ENCODE data around the gene MYRF. TPM values are rescaled to one million over a fixed set of nuclear protein-coding genes. Genes with fewer than 3 reads are reported as not detected.

Gene MYRF
- total and polyA plus RNA-seq, 2 of the 4 experiments (the other 2 are of a cell fraction): 1.6 to 10.7 TPM

GRCh38 chr11:61737131-61737530 is 15.3 kb upstream of the MYRF start:
- ATAC-seq (ENCODE audit: low read depth) (no peak), DNase-seq (no peak)
- Histone ChIP-seq H2AK5ac (ENCODE audit: low read depth, low read length) (no peak overlapping the region), H2AFZ (replicated peaks; ENCODE audit: low read length, poor library complexity) (no peak overlapping the region), H2BK120ac (ENCODE audit: low read depth, low read length) (no peak overlapping the region), H3K4me2 (ENCODE audit: low read depth, low read length) (no peak overlapping the region), H2BK5ac (ENCODE audit: low read depth, low read length, poor library complexity, severe bottlenecking) (no peak overlapping the region), H3K23ac (ENCODE audit: low read depth, low read length) (no peak overlapping the region), H3K9me1 (ENCODE audit: insufficient read depth, low read length) (no peaks in the 10 kb centered on the region), H3K4me1 (ENCODE audit: control insufficient read depth, insufficient read depth, low read length) (no peaks in the 10 kb centered on the region), H3K36me3 (ENCODE audit: control insufficient read depth, insufficient read depth, low read length) (peaks cover 16% of the 10 kb centered on the region; the same call in 1 of the 2 replicates), H3K9me3 (ENCODE audit: control insufficient read depth, insufficient read depth, low read length) (no peaks in the 10 kb centered on the region), H2BK15ac (ENCODE audit: low read depth, low read length) (no peak overlapping the region), H3K27me3 (ENCODE audit: control insufficient read depth, insufficient read depth, low read length) (no peaks in the 10 kb centered on the region), H4K91ac (ENCODE audit: insufficient read depth, low read depth, low read length) (no peak overlapping the region), H3K9ac (ENCODE audit: low read depth, low read length) (no peak overlapping the region), H3K27ac (ENCODE audit: insufficient read depth, low read length) (no peak overlapping the region), H3K56ac (ENCODE audit: extremely low read depth, insufficient read depth, low read length) (no peak overlapping the region), H3K4ac (ENCODE audit: low read depth, low read length) (no peak overlapping the region), H4K20me1 (ENCODE audit: insufficient read depth, low read length) (no peaks in the 10 kb centered on the region; the same call in 1 of the 2 replicates), H3K18ac (ENCODE audit: low read depth, low read length) (no peak overlapping the region), H3K4me3 (ENCODE audit: insufficient read depth, low read depth, low read length) (no peak overlapping the region), H3K14ac (replicated peaks; ENCODE audit: low read depth, low read length) (no peak overlapping the region), H4K5ac (ENCODE audit: low read depth, low read length) (no peak overlapping the region), H2AK9ac (replicated peaks; ENCODE audit: low read depth, low read length, poor library complexity) (no peak overlapping the region), H4K8ac (ENCODE audit: low read depth in 2 of 2, low read length in 2 of 2) (no peak overlapping the region), H2BK20ac (ENCODE audit: low read depth, low read length) (no peak overlapping the region), H3K79me1 (ENCODE audit: low read depth in 1 of 2, low read length in 2 of 2) (no peaks in the 10 kb centered on the region)
- intact Hi-C loops (cut with micrococcal nuclease) (loop anchor here (10.0 kb wide), 1 partner anchor 152 kb away; the partner anchor contains the start of gene SYT7), dilution Hi-C loops (cut with HindIII; ENCODE audit: low sequenced_read_pairs, unreplicated experiment) (no loop called here), in situ Hi-C loops (cut with MboI; ENCODE audit: low sequenced_read_pairs) (no loop called here)
- WGBS, 2 experiments (ENCODE audit: extremely low coverage in 2 of 2, insufficient read length in 1 of 2): 96% methylated on average over 8 of the region's 12 CpGs; no CpG with 5 or more reads in 1 of the 2 experiments
- no TSS peak for BruUV-seq (replicated peaks)
- ChIA-PET POLR2A (ENCODE audit: unreplicated experiment) (no interaction called here), CTCF (no interaction called here)
- TF ChIP-seq, protein P1, sequence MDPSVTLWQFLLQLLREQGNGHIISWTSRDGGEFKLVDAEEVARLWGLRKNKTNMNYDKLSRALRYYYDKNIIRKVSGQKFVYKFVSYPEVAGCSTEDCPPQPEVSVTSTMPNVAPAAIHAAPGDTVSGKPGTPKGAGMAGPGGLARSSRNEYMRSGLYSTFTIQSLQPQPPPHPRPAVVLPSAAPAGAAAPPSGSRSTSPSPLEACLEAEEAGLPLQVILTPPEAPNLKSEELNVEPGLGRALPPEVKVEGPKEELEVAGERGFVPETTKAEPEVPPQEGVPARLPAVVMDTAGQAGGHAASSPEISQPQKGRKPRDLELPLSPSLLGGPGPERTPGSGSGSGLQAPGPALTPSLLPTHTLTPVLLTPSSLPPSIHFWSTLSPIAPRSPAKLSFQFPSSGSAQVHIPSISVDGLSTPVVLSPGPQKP (IDR thresholded peaks at IDR 0.05; ENCODE audit: borderline replicate concordance, low read depth, low read length): no peak
- TF ChIP-seq RFX5 (IDR thresholded peaks at IDR 0.05; ENCODE audit: low read depth, low read length) (no peak), BHLHE40 (IDR thresholded peaks at IDR 0.05; ENCODE audit: low read depth, low read length) (no peak), CHD1 (IDR thresholded peaks at IDR 0.05; ENCODE audit: low read depth, low read length) (no peak), SMC3 (IDR thresholded peaks at IDR 0.05; ENCODE audit: low read depth, low read length) (no peak), CEBPB (IDR thresholded peaks at IDR 0.05; ENCODE audit: low read depth, low read length) (no peak), CTCF (conservative IDR thresholded peaks at IDR 0.05; ENCODE audit: low read depth, low read length) (no peak), RAD21 (IDR thresholded peaks at IDR 0.05; ENCODE audit: low read length) (no peak), RCOR1 (IDR thresholded peaks at IDR 0.05; ENCODE audit: insufficient replicate concordance, low read length) (no peak), NFE2L2 (IDR thresholded peaks at IDR 0.05; ENCODE audit: low read depth, low read length) (no peak), MAFK (IDR thresholded peaks at IDR 0.05; ENCODE audit: low read depth, low read length) (no peak), USF2 (IDR thresholded peaks at IDR 0.05; ENCODE audit: low read depth, low read length) (no peak), FOS (IDR thresholded peaks at IDR 0.05; ENCODE audit: low read depth, low read length) (no peak), MXI1 (IDR thresholded peaks at IDR 0.05; ENCODE audit: borderline replicate concordance, low read depth, low read length) (no peak), MAZ (IDR thresholded peaks at IDR 0.05; ENCODE audit: borderline replicate concordance, low read depth, low read length) (no peak), POLR2A (IDR thresholded peaks at IDR 0.05; ENCODE audit: low read depth, low read length) (no peak)
